ENCODE measurements around the gene IGFL3.
"Not testable (repeated sequence)": the region's sequence is repeated elsewhere in the genome, so short reads cannot be mapped to it uniquely, and the experiment has no call there.

Gene IGFL3

DNA sequence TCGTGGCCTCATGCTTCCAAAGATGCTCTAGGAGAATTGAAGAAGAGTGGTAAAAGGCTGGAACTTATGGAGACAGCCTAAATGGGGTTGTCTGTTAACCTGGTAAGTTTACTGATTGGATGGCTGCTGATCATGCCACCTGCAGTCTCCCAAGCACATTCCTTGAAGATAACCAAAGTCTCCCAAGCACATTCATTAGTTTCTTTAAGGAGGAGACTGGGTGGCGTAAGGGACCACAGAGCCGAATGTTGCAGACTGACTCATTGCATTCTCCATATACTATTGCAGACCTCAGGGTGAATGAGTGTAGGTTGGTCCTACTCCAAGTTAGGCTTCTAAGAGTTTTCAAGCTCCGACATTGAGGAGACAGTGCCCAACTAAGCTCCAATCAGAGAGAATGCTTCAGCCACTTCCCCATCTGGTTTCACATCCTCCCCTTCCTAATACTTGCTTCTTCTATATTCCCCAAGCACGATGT lies at the start of gene IGFL3:
TSS of gene IGFL3 (minus strand) at position 51 of the 478 bp plus-strand sequence. CDS start at position 12, 39 bp downstream.
- no peak for DNase-seq

DNA sequence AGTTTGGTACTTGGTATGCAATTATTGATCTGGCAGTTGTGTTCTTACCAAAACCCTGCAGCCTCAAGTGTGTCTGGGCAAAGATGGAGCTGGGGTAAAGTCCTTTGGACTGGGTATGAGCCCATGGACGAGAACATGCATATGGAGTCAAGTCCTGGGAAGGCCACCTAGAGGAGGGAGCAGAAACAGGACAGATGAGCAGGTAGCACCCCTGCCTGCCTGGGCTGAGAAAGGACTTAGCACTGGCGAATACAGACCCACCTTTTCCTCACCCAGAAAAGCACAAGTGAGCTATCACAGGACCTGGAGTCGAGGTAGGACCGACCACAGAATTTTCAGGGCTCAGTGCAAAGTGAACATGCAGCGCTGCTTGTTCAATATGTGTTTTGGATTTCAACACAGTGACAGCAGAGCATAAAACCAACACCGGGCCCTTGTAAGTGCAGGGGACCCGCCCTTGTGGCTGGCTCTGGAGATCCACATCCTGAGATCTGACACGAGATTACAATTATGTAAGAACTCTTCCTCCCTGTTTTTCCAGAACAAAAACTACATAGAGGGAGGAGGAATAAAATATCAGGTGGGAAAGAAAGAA lies 49.5 kb upstream of the IGFL3 start:
- DNase-seq = no peak

- DNase-seq = no peak
Measured at GRCh38 chr19:46162731-46163130, 38.2 kb upstream of the IGFL3 start.

DNA sequence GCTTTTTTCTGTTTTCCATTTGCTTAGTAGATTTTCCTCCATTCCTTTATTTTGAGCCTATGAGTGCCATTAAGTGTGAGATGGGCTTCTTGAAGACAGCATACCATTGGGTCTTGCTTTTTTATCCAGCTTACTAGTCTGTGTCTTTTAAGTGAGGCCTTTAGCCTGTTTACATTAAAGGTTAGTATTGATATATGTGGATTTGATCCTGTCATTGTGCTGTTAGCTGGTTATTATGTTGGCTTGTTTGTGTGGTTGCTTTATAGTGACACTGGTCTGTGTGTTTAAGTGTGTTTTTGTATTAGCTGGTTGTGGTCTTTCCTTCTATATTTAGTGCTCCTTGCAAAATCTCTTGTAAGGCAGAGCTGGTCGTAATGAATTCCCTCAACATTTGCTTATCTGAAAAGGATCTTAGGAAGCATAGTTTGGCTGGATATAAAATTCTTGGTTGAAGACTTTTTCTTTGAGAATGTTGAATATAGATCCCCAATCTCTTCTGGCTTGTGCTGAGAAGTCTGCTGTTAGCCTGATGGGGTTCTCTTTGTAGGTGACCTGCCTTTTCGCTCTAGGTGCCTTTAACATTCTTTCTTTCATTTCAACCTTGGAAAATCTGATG lies 37.3 kb upstream of the IGFL3 start:
- not testable (repeated sequence) for DNase-seq

- DNase-seq = no peak
Measured at GRCh38 chr19:46160233-46160775, 35.8 kb upstream of the IGFL3 start.

GRCh38 chr19:46159418-46160232 lies 35.1 kb upstream of the IGFL3 start:
- no peak for DNase-seq

DNA sequence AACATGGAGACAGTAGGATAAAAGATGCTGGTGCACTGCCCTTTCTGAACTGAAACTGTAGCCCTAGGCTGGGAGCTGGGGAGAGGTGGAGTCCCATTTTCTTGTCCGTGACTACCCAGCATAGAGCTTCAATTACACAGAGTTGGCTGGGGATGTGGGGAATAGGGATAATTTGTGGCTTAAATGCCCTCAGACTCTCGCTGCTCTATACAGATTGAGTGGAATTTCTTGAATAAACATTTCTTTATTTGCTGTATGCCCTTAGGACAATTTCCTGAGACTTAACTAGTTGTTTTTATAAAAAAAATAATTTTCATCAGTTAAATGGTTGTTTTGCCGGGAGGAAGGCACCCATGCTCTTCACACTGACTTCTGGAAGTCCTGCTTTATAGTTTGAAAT lies 30.7 kb upstream of the IGFL3 start:
- no peak for DNase-seq

DNA sequence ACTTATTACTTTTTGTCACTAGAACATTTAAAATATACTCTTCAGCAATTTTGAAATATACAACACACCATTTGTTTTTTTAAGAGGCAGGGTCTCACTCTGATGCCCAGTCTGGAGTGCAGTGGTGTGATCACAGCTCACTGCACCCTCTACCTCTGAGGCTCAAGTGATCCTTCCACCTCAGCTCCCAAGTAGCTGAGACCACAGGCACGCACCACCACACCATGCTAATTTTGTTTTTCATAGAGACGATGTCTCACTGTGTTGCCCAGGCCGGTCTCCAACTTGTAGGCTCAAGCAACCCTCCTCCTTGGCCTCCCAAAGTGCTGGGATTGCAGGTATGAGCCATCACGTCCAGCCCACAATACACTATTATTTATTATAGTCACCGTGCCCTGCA lies 26.1 kb upstream of the IGFL3 start:
- no peak for DNase-seq

- no peak for DNase-seq
Measured at GRCh38 chr19:46147791-46148288, 23.4 kb upstream of the IGFL3 start, which contains the start of gene IGFL2. TSS of gene IGFL2 (plus strand) at chr19:46148238. CDS start at chr19:46148279, 41 bp downstream.

DNA sequence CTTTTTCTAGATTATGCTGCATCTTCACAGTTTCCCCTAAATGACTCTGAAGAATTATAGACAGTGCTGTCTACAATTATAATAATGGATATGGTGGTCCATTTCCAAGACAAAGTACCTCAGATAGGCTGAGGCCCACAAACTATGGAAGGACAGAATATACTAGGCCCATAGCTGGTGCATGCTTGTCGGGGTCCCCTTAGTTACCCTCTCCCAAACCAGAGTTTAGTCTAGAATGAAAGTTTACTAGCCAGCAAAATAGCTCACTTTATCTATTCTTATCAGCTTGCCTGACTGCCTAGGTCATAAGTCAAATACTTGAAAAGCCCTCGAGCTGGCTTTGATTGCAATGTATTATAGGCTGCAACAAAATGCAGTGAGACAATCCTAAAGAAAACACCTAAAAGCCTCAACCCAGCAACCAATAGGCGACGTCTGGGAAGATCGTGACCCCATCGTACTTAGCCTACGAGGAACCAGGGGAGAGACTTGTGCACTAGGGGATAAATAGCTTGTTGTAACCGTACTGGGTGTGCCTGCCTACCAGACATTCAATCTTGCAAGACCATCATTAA lies 22.8 kb upstream of the IGFL3 start:
- no peak for DNase-seq

- DNase-seq = no peak
Measured at GRCh38 chr19:46144756-46145155, 20.3 kb upstream of the IGFL3 start.

GRCh38 chr19:46142294-46142693 lies 17.8 kb upstream of the IGFL3 start:
- no peak for DNase-seq

DNA sequence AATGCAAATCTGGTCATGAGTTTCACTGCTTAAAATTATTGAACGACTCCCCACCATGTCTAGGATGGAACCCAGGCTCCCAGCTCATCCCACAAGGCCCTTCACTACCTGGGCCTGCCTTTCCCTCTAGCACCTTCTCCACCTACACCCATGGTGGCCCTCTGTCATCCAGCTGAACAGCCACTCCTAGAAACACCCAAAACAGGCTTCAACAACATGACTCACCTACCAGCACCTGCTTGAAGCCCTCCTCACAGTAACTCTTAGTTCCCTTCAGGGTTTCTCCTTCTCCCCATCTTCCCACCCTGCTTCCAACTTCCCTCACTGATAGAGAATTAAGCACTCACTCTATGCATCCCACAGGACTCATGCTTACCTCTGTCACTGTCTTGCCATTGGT lies 16.9 kb upstream of the IGFL3 start:
- DNase-seq = no peak

- DNase-seq = no peak
Measured at GRCh38 chr19:46137915-46138473, 13.5 kb upstream of the IGFL3 start.

- no peak for DNase-seq
Measured at GRCh38 chr19:46134527-46134926, 10.0 kb upstream of the IGFL3 start.

- no peak for DNase-seq
Measured at GRCh38 chr19:46133777-46134241, 9.3 kb upstream of the IGFL3 start.

DNA sequence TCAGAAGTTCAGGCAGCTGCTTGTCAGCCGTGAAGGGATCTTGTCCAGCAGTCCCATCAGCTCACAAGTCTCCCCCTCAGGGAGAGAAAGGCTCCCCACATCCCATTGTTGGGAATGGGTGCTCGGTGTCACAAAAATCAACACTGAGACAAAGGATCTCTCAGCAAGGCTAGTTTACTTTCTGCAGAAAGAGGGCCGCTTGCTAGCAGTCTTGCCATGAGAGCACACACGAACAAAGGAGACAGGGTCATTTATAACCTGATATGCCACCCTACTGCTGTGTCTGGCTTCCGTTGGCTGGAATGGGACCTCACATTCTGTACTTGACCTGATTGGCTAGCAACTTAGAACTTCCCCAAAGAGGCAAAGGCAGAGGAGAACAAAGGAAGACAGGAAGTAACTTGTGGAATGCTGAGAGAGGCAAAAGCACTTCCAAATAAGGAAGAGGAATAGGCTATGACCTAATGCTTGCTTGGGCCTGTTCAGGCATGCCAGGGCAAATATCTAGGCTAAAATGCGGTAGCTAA lies 8.7 kb upstream of the IGFL3 start:
- peak; percentile 91 for DNase-seq

DNA sequence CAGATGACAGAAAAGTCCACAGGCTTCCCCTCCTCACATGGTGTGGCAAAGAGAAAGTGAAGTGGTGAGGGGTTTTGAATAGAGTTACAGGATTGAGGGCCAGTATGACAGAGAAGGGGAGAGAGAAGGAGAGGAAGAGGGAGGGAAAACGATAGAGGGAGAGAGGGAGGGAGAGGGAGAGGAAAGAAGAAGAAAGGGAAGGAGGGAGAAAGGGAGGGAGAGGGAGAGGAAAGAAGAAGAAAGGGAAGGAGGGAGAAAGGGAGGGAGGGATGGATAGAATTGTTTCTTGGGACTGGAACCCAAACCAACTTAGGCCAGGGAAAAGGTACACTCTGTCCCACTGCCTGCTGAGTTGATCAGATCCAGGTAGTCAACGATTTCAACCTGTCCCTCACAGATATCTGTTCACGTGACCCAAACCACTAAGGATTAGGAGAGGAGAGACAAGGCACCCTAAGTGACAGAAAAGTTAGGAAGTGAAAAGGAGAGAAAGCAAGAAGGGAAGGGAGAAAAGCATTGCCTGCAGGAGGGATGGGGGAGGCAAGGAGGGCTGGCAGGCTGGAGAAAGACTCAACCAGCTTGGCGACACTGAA lies 8.1 kb upstream of the IGFL3 start:
- DNase-seq = no peak

DNA sequence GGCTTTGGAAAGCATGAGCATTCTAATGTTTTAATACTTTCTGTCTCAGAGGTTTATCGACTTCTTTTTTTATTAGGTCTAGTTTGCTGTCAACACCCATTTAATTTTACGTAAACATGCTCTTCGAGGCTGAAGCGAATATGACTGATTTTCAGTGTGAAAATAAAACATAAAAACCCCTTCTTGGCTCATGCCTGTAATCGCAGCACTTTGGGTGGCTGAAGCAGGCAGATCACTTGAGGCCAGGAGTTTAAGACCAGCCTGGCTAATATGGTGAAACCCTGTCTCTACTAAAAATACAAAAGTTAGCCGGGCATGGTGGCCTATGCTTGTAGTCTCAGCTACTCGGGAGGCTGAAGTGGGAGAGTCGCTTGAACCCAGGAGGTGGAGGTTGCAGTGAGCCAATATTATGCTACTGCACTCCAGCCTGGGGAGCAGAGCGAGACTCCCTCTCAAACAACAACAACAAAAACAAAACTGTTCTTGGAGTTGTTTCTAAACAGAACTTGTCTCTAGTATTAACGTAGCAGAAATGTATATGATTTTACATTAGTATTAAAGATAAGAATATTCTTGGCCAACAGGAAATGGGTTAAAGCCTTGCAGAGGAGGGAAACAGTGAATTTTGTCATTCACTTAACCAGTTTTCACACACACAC lies 7.1 kb upstream of the IGFL3 start:
- DNase-seq = no peak

DNA sequence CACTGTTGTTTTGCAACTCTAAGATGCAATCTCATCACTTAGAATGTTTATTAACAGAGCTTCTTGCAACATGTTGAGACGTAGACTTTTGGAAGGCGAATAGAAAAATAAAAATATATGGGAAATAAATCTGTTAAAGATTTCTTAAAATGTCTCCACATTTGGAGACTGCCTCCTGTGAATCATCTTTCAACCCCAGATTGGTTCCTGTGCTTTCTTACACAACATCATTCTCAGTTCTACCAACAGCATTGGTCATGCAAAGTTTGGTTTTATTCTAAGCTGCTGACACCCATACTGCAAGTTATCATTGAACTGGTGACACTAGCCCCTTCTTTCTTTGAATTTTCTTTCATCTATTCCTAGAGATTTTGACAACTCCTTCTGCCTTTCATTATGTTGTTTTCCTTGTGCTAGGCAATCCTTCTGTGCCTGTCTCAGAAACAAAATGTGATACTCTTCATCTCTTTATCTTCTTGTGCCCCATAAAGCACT lies 1.6 kb upstream of the IGFL3 start:
- no peak for DNase-seq

GRCh38 chr19:46125447-46125846 lies 959 bp upstream of the IGFL3 start:
- no peak for DNase-seq
